GM12873 (cell line): Measurements from ENCODE around the gene IL17RB.

ENCODE experiments used
- CTCF ChIP-seq: IDR thresholded peaks from 2 replicates; pipeline ENCODE4 v1.5.1; 2012; ENCODE audit warnings: low read depth, mild to moderate bottlenecking, moderate library complexity, low read length, control low read depth; ENCODE audit not compliant: insufficient read depth; ENCODE audit errors: missing control alignments

IL17RB gene

GRCh38 chr3:53880396-53881345 is 34.3 kb downstream of the IL17RB start:
- TF ChIP-seq CTCF = no peak

- TF ChIP-seq CTCF = no peak
These were observed 35.6 kb downstream of the IL17RB start, which contains the start of gene ACTR8 for GRCh38 chr3:53881691-53882593. ACTR8 (minus strand) TSS chr3:53882152; CDS start chr3:53882101, 51 bp downstream.

DNA sequence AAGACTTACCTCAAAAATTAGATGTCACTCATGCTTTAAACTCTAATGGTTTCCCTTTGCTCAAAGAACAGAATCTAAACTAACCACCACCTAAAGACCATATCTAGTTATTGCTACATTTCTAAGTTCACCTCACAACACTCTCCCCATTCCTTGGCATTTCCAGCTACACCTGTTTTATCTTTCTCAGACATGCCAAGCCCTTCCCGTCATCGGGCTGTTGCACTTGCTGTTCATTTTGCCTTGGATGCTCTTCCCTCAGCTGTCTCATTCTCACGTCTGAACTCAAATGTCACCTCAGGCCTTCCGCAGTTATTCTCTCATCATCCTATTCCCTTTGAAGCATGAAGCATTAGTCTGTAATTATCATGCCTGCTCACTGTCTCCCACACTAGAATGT is 36.6 kb downstream of the IL17RB start:
- no peak for TF ChIP-seq CTCF

DNA sequence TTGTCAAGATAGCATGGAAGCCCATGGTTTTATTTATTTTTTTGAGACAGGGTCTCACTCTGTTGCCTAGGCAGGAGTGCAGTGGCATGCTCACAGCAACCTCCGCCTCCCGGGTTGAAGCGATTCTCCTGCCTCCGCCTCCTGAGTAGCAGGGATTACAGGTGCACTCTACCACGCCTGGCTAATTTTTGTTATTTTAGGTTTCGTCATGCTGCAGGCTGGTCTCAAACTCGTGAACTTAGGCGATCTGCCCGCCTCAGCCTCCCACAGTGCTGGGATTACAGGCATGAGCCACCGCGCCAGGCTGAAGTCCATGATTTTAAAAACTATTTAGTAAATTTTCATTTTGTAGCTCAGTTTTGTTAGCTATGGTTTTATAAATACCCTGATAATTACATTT is 38.3 kb downstream of the IL17RB start:
- TF ChIP-seq CTCF = no peak

- TF ChIP-seq CTCF = no peak
These were observed 38.9 kb downstream of the IL17RB start for GRCh38 chr3:53885239-53885638.

- no peak for TF ChIP-seq CTCF
These were observed 41.1 kb downstream of the IL17RB start for GRCh38 chr3:53887446-53887845.

GRCh38 chr3:53888232-53888631 is 41.9 kb downstream of the IL17RB start:
- no peak for TF ChIP-seq CTCF
